ENCODE results near the gene ZDHHC13.

ZDHHC13 gene

GRCh38 chr11:19199048-19199447, 82.1 kb downstream of the ZDHHC13 start:
- TF ChIP-seq POLR2AphosphoS5 (IDR thresholded peaks at IDR 0.05; ENCODE audit: low read depth, low read length) (no peak), SIN3A (IDR thresholded peaks at IDR 0.05; ENCODE audit: borderline replicate concordance, insufficient read depth, low read length) (no peak), REST (IDR thresholded peaks at IDR 0.05; ENCODE audit: insufficient read depth in 1 of 2, low read depth in 2 of 2, low read length in 2 of 2) (no peak)

GRCh38 chr11:19199771-19200170, 82.8 kb downstream of the ZDHHC13 start:
- no peak for TF ChIP-seq REST (IDR thresholded peaks at IDR 0.05; ENCODE audit: insufficient read depth in 1 of 2, low read depth in 2 of 2, low read length in 2 of 2)
- TF ChIP-seq TAF1 (IDR thresholded peaks at IDR 0.05; ENCODE audit: borderline replicate concordance, insufficient read depth, low read length): no peak
- no peak for TF ChIP-seq POLR2AphosphoS5 (IDR thresholded peaks at IDR 0.05; ENCODE audit: low read depth, low read length)
- TF ChIP-seq FOXP2 (optimal IDR thresholded peaks at IDR 0.05; ENCODE audit: borderline replicate concordance, extremely low read depth, extremely low read length, insufficient read depth): no peak
- no peak for TF ChIP-seq SIN3A (IDR thresholded peaks at IDR 0.05; ENCODE audit: borderline replicate concordance, insufficient read depth, low read length)

DNA sequence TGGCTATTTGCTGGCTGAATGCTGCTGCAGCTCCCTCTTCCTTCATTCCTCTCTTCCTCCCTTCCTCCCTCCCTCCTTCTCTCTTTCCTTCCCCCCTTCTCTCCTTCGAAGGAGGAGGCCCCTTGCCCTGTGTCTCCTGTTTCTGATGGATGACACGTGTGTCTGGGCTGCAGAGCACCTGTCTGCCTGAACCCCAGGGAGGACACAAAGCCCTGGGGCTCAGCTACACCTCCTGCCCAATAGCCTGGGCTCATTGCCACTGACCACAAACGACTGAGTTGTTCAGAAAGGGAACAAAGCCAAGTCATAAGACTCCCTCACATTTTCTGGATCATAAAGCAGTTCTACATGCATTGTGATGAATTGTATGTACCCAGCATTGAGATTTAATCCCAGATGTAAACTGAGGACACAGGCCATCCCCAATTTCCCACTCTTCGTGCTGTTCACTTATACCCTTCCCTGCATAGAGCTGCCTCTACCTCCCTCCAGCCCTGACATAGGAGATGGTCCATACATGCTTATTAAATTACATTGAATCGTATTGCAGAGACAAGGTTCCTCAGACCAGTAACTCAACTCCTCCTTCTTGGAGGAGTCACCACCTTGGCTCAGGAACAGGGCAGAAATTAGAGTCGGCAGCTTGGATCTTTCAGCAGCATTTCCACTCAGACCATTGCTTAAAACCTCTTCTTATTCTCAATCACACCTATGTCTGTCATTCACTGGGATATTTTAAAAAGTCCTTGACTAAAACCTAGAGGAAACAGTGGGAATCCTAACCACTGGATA, 83.6 kb downstream of the ZDHHC13 start:
- TF ChIP-seq REST (IDR thresholded peaks at IDR 0.05; ENCODE audit: insufficient read depth in 1 of 2, low read depth in 2 of 2, low read length in 2 of 2) (no peak), POLR2AphosphoS5 (IDR thresholded peaks at IDR 0.05; ENCODE audit: low read depth, low read length) (no peak), SIN3A (IDR thresholded peaks at IDR 0.05; ENCODE audit: borderline replicate concordance, insufficient read depth, low read length) (no peak), FOXP2 (optimal IDR thresholded peaks at IDR 0.05; ENCODE audit: borderline replicate concordance, extremely low read depth, extremely low read length, insufficient read depth) (no peak)

GRCh38 chr11:19201737-19202605, 85.0 kb downstream of the ZDHHC13 start, which contains the start of gene CSRP3:
CSRP3 (minus strand) TSS chr11:19201983; CDS start chr11:19192448, 9,535 bp downstream.
- TF ChIP-seq TAF1 (IDR thresholded peaks at IDR 0.05; ENCODE audit: borderline replicate concordance, insufficient read depth, low read length) (no peak), FOXP2 (optimal IDR thresholded peaks at IDR 0.05; ENCODE audit: borderline replicate concordance, extremely low read depth, extremely low read length, insufficient read depth) (no peak), REST (IDR thresholded peaks at IDR 0.05; ENCODE audit: insufficient read depth in 1 of 2, low read depth in 2 of 2, low read length in 2 of 2) (no peak), SIN3A (IDR thresholded peaks at IDR 0.05; ENCODE audit: borderline replicate concordance, insufficient read depth, low read length) (no peak), POLR2AphosphoS5 (IDR thresholded peaks at IDR 0.05; ENCODE audit: low read depth, low read length) (no peak)

All from PFSK-1 (cell line).